Uterus (tissue), 4 donors: ENCODE data around the gene GPR171. TPM values are rescaled to one million over a fixed set of nuclear protein-coding genes. Genes with fewer than 3 reads are reported as not detected.

ENCODE experiments used
- DNase-seq, 2 donors: peaks; one replicate each; pipeline ENCODE4 v3.0.0-alpha.2; 2019 to 2020
- H3K27ac ChIP-seq, 2 donors: fragments of 200-600 bp; sonication (generic); 1 replicate in 1 of 2; 2 replicates in 1 of 2; pipeline ENCODE4 v1.5.1; 2016 to 2018
- H3K27me3 ChIP-seq, 2 donors: fragments of 200-600 bp; sonication (generic); one replicate each; pipeline ENCODE4 v1.5.1; 2018 to 2019; ENCODE audit warnings: control low read depth in 1 of 2
- H3K36me3 ChIP-seq, 2 donors: fragments of 200-600 bp; sonication (generic); one replicate each; pipeline ENCODE4 v1.5.1; 2019; ENCODE audit warnings: control low read depth in 1 of 2
- H3K4me1 ChIP-seq, 2 donors: fragments of 200-600 bp; sonication (generic); one replicate each; pipeline ENCODE4 v1.5.1; 2018 to 2019; ENCODE audit warnings: control low read depth in 1 of 2
- H3K4me3 ChIP-seq, 2 donors: fragments of 200-600 bp; sonication (generic); 1 replicate in 1 of 2; 2 replicates in 1 of 2; pipeline ENCODE4 v1.5.1; 2018 to 2019; ENCODE audit warnings: mild to moderate bottlenecking in 1 of 2
- H3K9me3 ChIP-seq, 2 donors: fragments of 200-600 bp; sonication (generic); one replicate each; pipeline ENCODE4 v1.5.1; 2019; ENCODE audit warnings: control low read depth in 1 of 2
- CTCF ChIP-seq, 4 experiments: fragments of 200-600 bp in 2 of 4; fragments of 450-650 bp in 2 of 4; sonication (generic) in 2 of 4; IDR thresholded peaks; one replicate each; pipeline ENCODE4 v1.5.1; 2016 to 2019; ENCODE audit warnings: antibody characterized with exemption in 4 of 4, mild to moderate bottlenecking in 2 of 4, moderate library complexity in 1 of 4
- POLR2A ChIP-seq, 2 donors: fragments of 450-650 bp; IDR thresholded peaks; one replicate each; pipeline ENCODE4 v1.6.1; 2016; ENCODE audit warnings: antibody characterized with exemption in 2 of 2, mild to moderate bottlenecking in 1 of 2, moderate library complexity in 1 of 2
- intact Hi-C: fragments of 100-400 bp; cut with DNase I; formaldehyde crosslinking; loops from one replicate; pipeline ENCODE4 v1.15.1; 2023; ENCODE audit warnings: low total_unique reads
- total RNA-seq, 4 donors: library from RNA; depleted of rRNA in 3 of 4; stranded (reverse); fragments of >200 nt in 3 of 4; gene quantifications; one replicate each; pipeline versions ENCODE4 v1.1.0 to v1.2.4, GENCODE V29; 2014 to 2023
- donor health status: DM: yes; HTN: yes; CAD: no.

The GPR171 gene
- total RNA-seq, 4 donors from 2014 or later, result 0.34 to 0.48 TPM; not detected in 2

GRCh38 chr3:151227807-151228665 is 25.0 kb upstream of the GPR171 start:
- Histone ChIP-seq H3K4me1 (no peaks in the 10 kb centered on the region), H3K27me3 (no peaks in the 10 kb centered on the region), H3K9me3 (no peaks in the 10 kb centered on the region), H3K27ac (peak overlapping the region in 1 of 2 donors; percentile 14), H3K36me3 (no peaks in the 10 kb centered on the region), H3K4me3 (no peak overlapping the region)
- intact Hi-C loops, result loop anchor here (10.0 kb wide), 1 partner anchor 57 kb away; no protein-coding TSS in a partner anchor
- TF ChIP-seq POLR2A (IDR thresholded peaks at IDR 0.05), result no peak
- TF ChIP-seq CTCF (IDR thresholded peaks at IDR 0.05), result peak; percentile 81 to 92 (median 88)
- peak; percentile 72 to 78 for DNase-seq

GRCh38 chr3:151227266-151227806 is 24.3 kb upstream of the GPR171 start:
- no peak for TF ChIP-seq POLR2A (IDR thresholded peaks at IDR 0.05)
- TF ChIP-seq CTCF (IDR thresholded peaks at IDR 0.05), result no peak
- DNase-seq, result no peak
- H3K27me3 ChIP-seq, result no peaks in the 10 kb centered on the region
- no peaks in the 10 kb centered on the region for H3K9me3 ChIP-seq
- peak overlapping the region in 1 of 2 donors; percentile 20 for H3K27ac ChIP-seq
- intact Hi-C loops, result loop anchor here (10.0 kb wide), 1 partner anchor 57 kb away; no protein-coding TSS in a partner anchor
- H3K4me1 ChIP-seq, result no peaks in the 10 kb centered on the region
- no peaks in the 10 kb centered on the region for H3K36me3 ChIP-seq
- H3K4me3 ChIP-seq, result no peak overlapping the region

GRCh38 chr3:151226825-151227224 is 23.8 kb upstream of the GPR171 start:
- DNase-seq, result no peak
- Histone ChIP-seq H3K27ac (no peak overlapping the region), H3K4me3 (no peak overlapping the region), H3K27me3 (no peaks in the 10 kb centered on the region), H3K9me3 (no peaks in the 10 kb centered on the region), H3K4me1 (no peaks in the 10 kb centered on the region), H3K36me3 (no peaks in the 10 kb centered on the region)
- intact Hi-C loops, result loop anchor here (10.0 kb wide), 1 partner anchor 58 kb away; no protein-coding TSS in a partner anchor
- TF ChIP-seq POLR2A (IDR thresholded peaks at IDR 0.05), result no peak
- TF ChIP-seq CTCF (IDR thresholded peaks at IDR 0.05), result no peak

- H3K36me3 ChIP-seq, result no peaks in the 10 kb centered on the region
- TF ChIP-seq CTCF (IDR thresholded peaks at IDR 0.05) (no peak), POLR2A (IDR thresholded peaks at IDR 0.05) (no peak)
- no peak overlapping the region for H3K27ac ChIP-seq
- no peaks in the 10 kb centered on the region for H3K27me3 ChIP-seq
- no peaks in the 10 kb centered on the region for H3K9me3 ChIP-seq
- no peaks in the 10 kb centered on the region for H3K4me1 ChIP-seq
- no peak for DNase-seq
- H3K4me3 ChIP-seq, result no peak overlapping the region
- intact Hi-C loops, result loop anchor here (10.0 kb wide), 1 partner anchor 59 kb away; no protein-coding TSS in a partner anchor
Observed at GRCh38 chr3:151226088-151226563, 23.1 kb upstream of the GPR171 start.
